GM12892 (cell line): ENCODE results near the gene ZNF232.

Source experiments
- POLR2A ChIP-seq: IDR thresholded peaks from 2 replicates; pipeline ENCODE4 v1.6.1; 2011; ENCODE audit warnings: low read depth, low read length, control low read depth
- TAF1 ChIP-seq: IDR thresholded peaks from 2 replicates; pipeline ENCODE4 v1.6.1; 2011; ENCODE audit warnings: low read depth, mild to moderate bottlenecking, control low read depth, low read length, borderline replicate concordance

GRCh38 chr17:5139458-5139732, 27.7 kb upstream of the ZNF232 start:
- no peak for TF ChIP-seq TAF1
- no peak for TF ChIP-seq POLR2A
